Inflammatory macrophage treated with lipopolysaccharide for 1 hour (primary cell): ENCODE data around the gene PNMA8C.
A peak's percentile ranks its signal among the peaks of the same experiment; 100 is the strongest.

ENCODE experiments used
- DNase-seq, 2 donors: peaks; one replicate each; pipeline ENCODE4 v3.0.0-alpha.2; 2020 to 2022

PNMA8C gene

DNA sequence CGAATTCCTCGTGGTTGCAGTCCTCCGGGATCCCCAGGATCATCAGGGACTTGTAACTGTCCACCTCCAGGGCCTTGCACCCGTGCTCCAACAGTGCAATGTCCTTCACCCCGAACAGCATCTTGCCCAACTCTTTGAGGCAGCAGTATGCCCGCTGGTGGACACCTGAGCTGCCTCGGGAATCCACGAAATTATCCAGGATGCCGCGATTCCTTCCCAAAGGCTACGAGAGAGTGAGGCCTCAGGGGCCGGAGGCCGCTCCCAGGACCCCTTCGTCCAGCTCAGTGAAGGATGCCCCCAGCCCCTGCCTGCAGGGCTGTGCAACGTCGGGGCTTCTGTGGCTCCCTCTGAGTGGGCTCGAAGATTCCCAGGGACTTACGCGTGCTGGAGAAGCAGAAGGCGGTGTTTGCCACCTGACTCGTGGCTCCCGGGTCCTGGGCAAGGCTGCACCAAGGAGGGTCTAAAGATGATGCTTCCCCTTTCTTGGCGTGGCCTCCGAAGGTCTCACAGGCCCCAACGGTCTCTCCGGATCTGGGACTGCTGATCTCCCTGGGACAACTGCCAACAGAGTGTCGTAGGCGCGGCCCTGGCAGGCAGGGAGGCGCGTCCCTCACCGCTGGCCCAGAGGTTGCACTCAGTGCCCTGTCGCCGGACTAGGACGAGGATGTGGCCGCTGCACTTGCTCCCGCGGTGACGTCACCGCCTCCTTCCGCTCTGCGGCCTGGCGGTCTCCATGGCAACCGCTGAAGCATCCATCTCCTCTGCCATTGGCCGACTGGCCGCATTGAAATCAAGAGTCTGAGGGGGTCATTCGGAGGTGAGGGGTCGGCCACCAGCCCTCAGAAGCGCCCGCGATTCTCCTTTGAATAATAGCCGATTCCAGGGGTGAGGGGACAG lies at the start of gene PNMA8C:
Gene PNMA8C, minus strand, starts transcription at position 698 of the 897 bp plus-strand sequence. Its CDS starts 577 bp downstream, at position 121.
- peak; percentile 37 to 63 for DNase-seq

DNA sequence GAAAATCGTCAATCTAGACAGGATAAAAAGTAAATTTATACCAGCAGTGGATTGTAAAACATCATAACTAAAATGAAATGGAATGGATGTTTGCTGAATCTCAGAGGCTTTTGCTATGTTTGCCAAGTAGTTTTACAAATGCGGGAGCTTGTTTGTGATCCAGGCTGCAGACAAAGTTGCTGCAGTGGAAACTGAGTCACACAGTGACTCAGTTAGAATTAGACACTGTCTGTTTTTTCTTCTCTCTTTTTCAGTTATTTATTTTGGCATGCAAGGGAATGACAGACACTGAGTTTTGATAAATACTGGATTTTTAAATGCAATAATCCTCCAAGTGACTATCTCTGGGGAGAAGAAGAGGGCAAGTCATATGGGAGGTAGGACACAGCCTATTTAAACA lies 47.2 kb upstream of the PNMA8C start:
- DNase-seq, result no peak

- no peak for DNase-seq
Measured at GRCh38 chr19:46474211-46474610, 45.5 kb upstream of the PNMA8C start.

DNA sequence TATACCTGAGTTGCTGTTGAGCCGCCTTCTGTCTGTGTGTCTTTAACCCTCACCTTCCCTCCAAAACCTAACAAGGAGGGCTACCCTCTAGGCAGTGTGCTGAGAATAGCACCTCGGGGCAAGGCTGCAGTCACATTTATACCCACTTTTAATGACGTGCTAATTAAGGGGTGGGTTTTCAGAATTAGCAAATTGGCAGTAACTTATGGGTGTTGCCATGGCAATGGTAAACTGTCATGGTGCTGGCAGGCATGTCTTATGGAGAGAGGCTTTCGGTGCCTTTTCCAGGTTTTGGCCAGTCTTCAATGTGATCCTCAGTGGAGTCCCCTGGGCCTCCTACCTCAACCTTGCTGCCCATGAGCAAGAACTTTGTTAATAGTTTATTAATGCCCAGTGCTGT lies 43.9 kb upstream of the PNMA8C start:
- no peak for DNase-seq

GRCh38 chr19:46471811-46472543 lies 43.2 kb upstream of the PNMA8C start:
- DNase-seq, result no peak

DNA sequence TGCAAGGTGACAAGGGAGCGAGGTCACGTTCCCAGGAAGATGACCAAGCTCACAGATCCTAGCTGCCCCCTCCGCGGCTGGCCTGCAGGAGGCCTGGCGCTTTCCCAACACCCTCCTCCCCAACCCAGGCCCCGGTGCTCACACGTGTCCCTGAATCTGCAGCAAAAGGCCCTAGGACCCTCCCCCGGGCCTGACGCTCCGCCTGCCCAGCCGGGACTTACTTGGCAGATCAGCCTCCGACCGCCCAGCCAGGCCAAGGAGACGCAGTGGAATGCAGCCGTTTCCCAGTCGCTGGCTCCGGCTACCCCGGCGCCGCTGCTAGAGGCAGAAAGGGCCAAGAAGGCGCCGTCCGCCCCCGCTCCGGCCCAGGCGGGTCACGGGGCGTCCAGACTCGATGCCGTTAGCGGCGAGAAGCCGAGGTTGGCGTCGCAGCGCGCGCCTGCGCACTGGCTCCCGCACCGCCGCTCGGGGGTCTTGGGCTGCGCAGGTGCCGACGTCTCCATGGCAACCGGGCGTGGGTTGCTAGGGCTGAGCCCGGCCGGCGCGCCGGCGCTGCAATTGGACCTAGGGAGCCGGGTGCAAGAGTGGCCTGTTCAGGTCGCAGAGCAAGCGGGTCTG lies 42.5 kb upstream of the PNMA8C start, which contains the start of gene PNMA8A:
Gene PNMA8A, minus strand, starts transcription at position 448 of the 618 bp plus-strand sequence. CDS start 528 bp downstream, outside the sequence.
- DNase-seq, result no peak

GRCh38 chr19:46470376-46470775 lies 41.6 kb upstream of the PNMA8C start:
- DNase-seq, result no peak

DNA sequence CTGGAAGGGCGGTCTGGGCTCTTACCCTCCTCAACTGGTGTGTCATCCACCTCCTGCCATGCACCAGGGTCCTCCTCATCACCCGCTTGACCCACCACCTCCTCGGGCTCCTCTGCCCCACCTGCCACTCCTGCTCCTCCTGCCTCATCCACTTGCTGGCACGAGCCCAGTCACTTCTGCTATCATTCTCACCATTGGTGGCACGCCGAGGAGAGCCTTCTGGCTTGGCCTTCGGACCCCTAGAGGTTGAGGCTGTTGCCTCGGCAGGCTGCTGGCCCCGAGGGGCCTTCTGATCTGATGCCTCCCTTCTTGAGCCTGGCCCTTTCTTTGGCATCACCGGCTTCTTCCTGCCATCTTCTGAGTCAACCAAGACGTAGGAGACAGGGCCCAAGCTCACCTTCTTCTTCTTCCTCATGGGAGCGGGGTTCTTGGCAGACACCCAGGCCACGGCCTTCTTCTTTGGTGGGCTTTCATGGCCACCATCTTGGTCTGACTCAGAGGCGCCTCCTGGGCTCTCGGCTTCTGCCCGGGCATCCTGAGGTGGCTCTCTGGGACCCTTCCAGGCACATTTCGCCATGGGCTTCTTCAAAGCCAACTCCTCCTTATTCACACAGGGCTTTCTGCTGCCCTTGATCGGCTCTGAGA lies 40.9 kb upstream of the PNMA8C start:
- no peak for DNase-seq

- DNase-seq, result no peak
Measured at GRCh38 chr19:46466536-46467196, 37.9 kb upstream of the PNMA8C start.

DNA sequence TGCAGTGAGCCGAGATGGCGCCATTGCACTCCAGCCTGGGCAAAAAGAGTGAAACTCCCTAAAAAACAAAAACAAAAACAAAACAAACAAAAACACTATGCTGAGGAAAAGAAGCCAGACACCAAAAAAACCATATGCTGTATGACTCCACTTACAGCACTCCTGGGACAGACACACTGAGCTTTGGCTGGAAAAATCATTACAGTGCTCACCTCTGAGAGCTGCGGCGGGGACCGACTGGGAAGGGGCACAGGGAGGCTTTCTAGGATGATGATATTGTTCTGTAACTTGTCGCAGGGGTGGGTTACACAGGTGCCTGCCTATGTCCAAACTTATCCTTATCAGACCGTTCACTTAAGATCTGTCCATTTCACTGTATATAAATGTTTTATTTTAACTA lies 34.8 kb upstream of the PNMA8C start:
- DNase-seq, result no peak

GRCh38 chr19:46461537-46461936 lies 32.8 kb upstream of the PNMA8C start:
- no peak for DNase-seq

GRCh38 chr19:46460981-46461380 lies 32.2 kb upstream of the PNMA8C start:
- no peak for DNase-seq

GRCh38 chr19:46460055-46460454 lies 31.3 kb upstream of the PNMA8C start:
- DNase-seq, result no peak

DNA sequence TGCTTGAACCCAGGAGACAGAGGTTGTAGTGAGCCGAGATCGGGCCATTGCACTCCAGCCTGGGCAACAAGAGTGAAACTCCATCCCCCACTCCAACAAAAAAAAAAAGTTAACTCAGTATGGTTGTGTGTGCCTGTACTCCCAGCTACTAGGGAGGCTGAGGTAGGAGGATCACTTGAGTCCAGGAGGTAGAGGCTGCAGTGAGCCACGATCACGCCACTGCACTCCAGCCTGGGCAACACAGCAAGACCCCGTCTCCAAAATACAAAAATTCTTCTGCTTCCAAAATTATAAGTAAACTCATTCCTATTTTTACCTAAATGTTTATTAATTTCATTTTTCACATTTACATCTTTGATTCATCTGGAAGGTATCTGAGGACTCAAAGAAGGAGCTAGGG lies 28.2 kb upstream of the PNMA8C start:
- DNase-seq, result no peak

GRCh38 chr19:46454244-46454643 lies 25.5 kb upstream of the PNMA8C start:
- DNase-seq, result no peak

DNA sequence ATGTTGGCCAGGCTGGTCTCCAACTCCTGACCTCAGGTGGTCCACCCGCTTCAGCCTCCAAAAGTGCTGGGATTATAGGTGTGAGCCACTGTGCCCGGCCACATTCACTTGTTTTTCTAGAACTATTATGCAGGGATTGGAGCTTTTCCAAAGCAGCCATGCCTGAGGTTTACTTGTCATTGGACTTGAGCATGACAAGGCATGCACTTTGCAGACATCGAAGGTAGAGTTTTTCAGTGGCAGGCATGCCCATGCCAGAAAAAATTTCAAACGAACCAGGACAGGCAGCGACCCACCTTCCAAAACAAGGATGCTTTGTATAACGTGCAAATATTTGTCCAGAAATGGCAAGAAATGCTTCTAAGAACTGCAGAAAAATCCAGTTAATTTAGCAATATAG lies 24.9 kb upstream of the PNMA8C start:
- no peak for DNase-seq

DNA sequence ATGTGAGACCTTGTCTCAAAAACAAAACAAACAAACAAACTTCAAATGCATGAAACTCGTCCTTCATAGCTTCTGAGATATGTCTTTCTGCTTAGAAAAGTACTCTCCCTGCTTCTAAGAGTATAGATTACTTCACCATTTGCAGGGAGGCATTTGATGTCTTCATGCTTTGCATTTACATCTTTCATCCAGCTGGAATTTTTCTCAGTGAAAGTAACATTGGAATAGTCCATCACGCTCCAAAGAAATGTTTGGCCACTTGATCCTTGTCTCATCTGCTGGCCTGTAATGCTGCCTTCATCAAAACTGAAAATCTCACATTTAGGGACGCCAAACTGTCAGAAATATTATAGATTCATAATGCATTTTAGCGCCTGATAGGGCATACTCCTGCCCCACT lies 23.4 kb upstream of the PNMA8C start:
- DNase-seq, result no peak

- no peak for DNase-seq
Measured at GRCh38 chr19:46451352-46451751, 22.6 kb upstream of the PNMA8C start.

DNA sequence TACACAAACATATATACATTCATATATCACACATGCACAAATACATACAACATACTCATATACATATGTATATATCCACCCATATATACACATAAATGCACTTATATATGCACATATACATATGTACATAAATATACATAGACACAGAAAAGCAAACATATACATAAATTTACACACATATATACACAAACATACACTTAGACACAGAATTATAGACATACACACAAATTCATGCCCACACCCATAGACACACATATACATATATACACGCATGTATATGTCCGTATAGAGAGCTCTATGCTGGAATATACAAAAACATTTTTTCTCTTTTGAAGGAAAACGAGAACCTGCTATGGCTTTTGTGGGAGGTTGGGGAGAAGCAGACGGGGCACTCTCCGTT lies 22.0 kb upstream of the PNMA8C start:
- DNase-seq, result no peak

- DNase-seq, result no peak
Measured at GRCh38 chr19:46449228-46449627, 20.5 kb upstream of the PNMA8C start.

DNA sequence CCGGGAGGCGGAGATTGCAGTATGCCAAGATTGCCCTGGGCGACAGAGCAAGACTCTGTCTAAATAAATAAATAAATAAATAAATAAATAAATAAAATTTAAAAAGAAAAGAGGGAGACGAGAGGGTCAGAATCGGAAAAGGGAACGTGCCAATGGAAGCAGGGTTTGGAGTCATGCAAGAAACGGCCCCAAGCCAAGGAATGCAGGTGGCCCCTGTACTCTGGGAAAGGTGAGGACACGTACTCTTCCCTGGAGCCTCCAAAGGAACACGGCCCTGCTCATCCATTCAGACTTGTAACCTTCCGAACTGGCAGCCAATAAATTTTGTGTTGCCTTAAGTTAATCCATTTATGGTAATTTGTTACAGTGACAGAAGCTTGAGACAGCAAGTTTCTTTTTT lies 19.9 kb upstream of the PNMA8C start:
- no peak for DNase-seq

- no peak for DNase-seq
Measured at GRCh38 chr19:46447824-46448223, 19.1 kb upstream of the PNMA8C start.
